Lower lobe of right lung (tissue), 2 donors: ENCODE results near the gene CLRN3. TPM values are rescaled to one million over a fixed set of nuclear protein-coding genes. Genes with fewer than 3 reads are reported as not detected.

Experiments
- ATAC-seq, 2 donors: fragments of 200-7000 bp; cut with Tn5 transposase; one replicate each; pipeline ENCODE4 v1.9.1; 2020 to 2022; ENCODE audit warnings: mild to moderate bottlenecking in 2 of 2, moderate library complexity in 2 of 2
- DNase-seq: peaks from one replicate; pipeline ENCODE4 v3.0.0-alpha.2; 2020
- H3K27ac ChIP-seq: fragments of 200-600 bp; one replicate; pipeline ENCODE4 v1.8.0; 2022
- H3K27me3 ChIP-seq: fragments of 200-600 bp; one replicate; pipeline ENCODE4 v1.8.0; 2022; ENCODE audit warnings: low read depth
- H3K36me3 ChIP-seq: fragments of 200-600 bp; one replicate; pipeline ENCODE4 v1.8.0; 2022; ENCODE audit warnings: mild to moderate bottlenecking
- H3K4me1 ChIP-seq: fragments of 200-600 bp; one replicate; pipeline ENCODE4 v1.8.0; 2022
- H3K4me3 ChIP-seq: fragments of 200-600 bp; one replicate; pipeline ENCODE4 v1.8.0; 2022; ENCODE audit warnings: mild to moderate bottlenecking
- H3K9me3 ChIP-seq: fragments of 200-600 bp; one replicate; pipeline ENCODE4 v1.8.0; 2022
- CTCF ChIP-seq: fragments of 200-600 bp; IDR thresholded peaks from one replicate; pipeline ENCODE4 v1.8.0; 2022; ENCODE audit warnings: antibody characterized with exemption, mild to moderate bottlenecking
- intact Hi-C: fragments of 100-400 bp; cut with DNase I; formaldehyde crosslinking; loops from one replicate; pipeline ENCODE4 v1.11.0; 2022
- total RNA-seq: library from RNA; stranded (reverse); fragmentation: NEBNext Ultra II Directional; extraction: Animal tissue kit (Norgen Biotek cat#: 25700); gene quantifications from one replicate; pipeline ENCODE4 v1.2.1, GENCODE V29; 2021
- donor health status: DM: no; HTN: yes; CAD: no; lungs with severe emphysema.

CLRN3 gene
- total RNA-seq, 1 donor from 2014 or later: not detected

GRCh38 chr10:127935071-127935561 is 42.4 kb upstream of the CLRN3 start:
- Histone ChIP-seq H3K4me3 (no peak overlapping the region), H3K4me1 (no peaks in the 10 kb centered on the region), H3K36me3 (peaks cover 8% of the 10 kb centered on the region), H3K27me3 (no peaks in the 10 kb centered on the region), H3K9me3 (no peaks in the 10 kb centered on the region), H3K27ac (no peak overlapping the region)
- intact Hi-C loops: no loop called here
- ATAC-seq (peak in 1 of 2 donors; percentile 7), DNase-seq (no peak)
- no peak for TF ChIP-seq CTCF

- no peaks in the 10 kb centered on the region for H3K27me3 ChIP-seq
- no peaks in the 10 kb centered on the region for H3K4me1 ChIP-seq
- TF ChIP-seq CTCF: no peak
- no peaks in the 10 kb centered on the region for H3K9me3 ChIP-seq
- DNase-seq (no peak), ATAC-seq (no peak)
- peaks cover 8% of the 10 kb centered on the region for H3K36me3 ChIP-seq
- intact Hi-C loops: no loop called here
- no peak overlapping the region for H3K4me3 ChIP-seq
- H3K27ac ChIP-seq: no peak overlapping the region
These were observed 41.6 kb upstream of the CLRN3 start for GRCh38 chr10:127934383-127934782.

- TF ChIP-seq CTCF: no peak
- Histone ChIP-seq H3K27ac (no peak overlapping the region), H3K36me3 (peaks cover 8% of the 10 kb centered on the region), H3K9me3 (no peaks in the 10 kb centered on the region), H3K27me3 (no peaks in the 10 kb centered on the region), H3K4me3 (no peak overlapping the region), H3K4me1 (peaks cover 7% of the 10 kb centered on the region)
- DNase-seq (no peak), ATAC-seq (no peak)
- intact Hi-C loops: no loop called here
These were observed 40.5 kb upstream of the CLRN3 start for GRCh38 chr10:127933271-127933670.

GRCh38 chr10:127932521-127933270 is 40.0 kb upstream of the CLRN3 start:
- ATAC-seq (no peak), DNase-seq (no peak)
- no peaks in the 10 kb centered on the region for H3K9me3 ChIP-seq
- no peak for TF ChIP-seq CTCF
- no peaks in the 10 kb centered on the region for H3K27me3 ChIP-seq
- intact Hi-C loops: no loop called here
- H3K4me3 ChIP-seq: no peak overlapping the region
- peaks cover 8% of the 10 kb centered on the region for H3K36me3 ChIP-seq
- H3K4me1 ChIP-seq: peaks cover 13% of the 10 kb centered on the region
- no peak overlapping the region for H3K27ac ChIP-seq

GRCh38 chr10:127928021-127928806 is 35.5 kb upstream of the CLRN3 start:
- intact Hi-C loops: no loop called here
- DNase-seq: no peak

More at GRCh38 chr10:127928021-127928806, 35.5 kb upstream of the CLRN3 start:
- peaks cover 54% of the 10 kb centered on the region for H3K4me1 ChIP-seq
- ATAC-seq: peak in 1 of 2 donors; percentile 67
- H3K27me3 ChIP-seq: no peaks in the 10 kb centered on the region
- TF ChIP-seq CTCF: no peak
- H3K4me3 ChIP-seq: no peak overlapping the region
- H3K9me3 ChIP-seq: no peaks in the 10 kb centered on the region
- H3K36me3 ChIP-seq: no peaks in the 10 kb centered on the region
- peak overlapping the region; percentile 47 for H3K27ac ChIP-seq
